ENCODE measurements around the gene DNASE1L1.

- TF ChIP-seq CTCF (IDR thresholded peaks at IDR 0.05 in 8 of 11, conservative IDR thresholded peaks at IDR 0.05 in 3 of 11) (no peak), POLR2AphosphoS5 (IDR thresholded peaks at IDR 0.05) (no peak), POLR2A (IDR thresholded peaks at IDR 0.05) (no peak)
Measured at GRCh38 chrX:154379569-154379951, 29.5 kb downstream of the DNASE1L1 start.

Data from spleen (tissue), 7 donors.